Measurements from ENCODE around the gene IRF6. TPM values are rescaled to one million over a fixed set of nuclear protein-coding genes. Genes with fewer than 3 reads are reported as not detected.
A peak's percentile ranks its signal among the peaks of the same experiment; 100 is the strongest.

The IRF6 gene
- total and polyA plus RNA-seq, 2 experiments from 2014 or later, result 1.9 to 2.6 TPM

GRCh38 chr1:209767706-209768105 is 38.2 kb downstream of the IRF6 start:
- Histone ChIP-seq H3K27ac (no peak overlapping the region), H3K27me3 (no peaks in the 10 kb centered on the region), H3K9me3 (ENCODE audit: low read depth) (no peaks in the 10 kb centered on the region), H3K36me3 (no peaks in the 10 kb centered on the region), H3K4me1 (ENCODE audit: low read depth) (peaks cover 15% of the 10 kb centered on the region), H3K4me3 (no peak overlapping the region)
- no peak for DNase-seq (ENCODE audit: low read depth in 1 of 2, low spot score in 1 of 2)
- no peak for TF ChIP-seq CTCF (IDR thresholded peaks at IDR 0.05; ENCODE audit: low read depth, low read length)

- Histone ChIP-seq H3K27me3 (no peaks in the 10 kb centered on the region), H3K4me3 (no peak overlapping the region), H3K9me3 (ENCODE audit: low read depth) (no peaks in the 10 kb centered on the region)
Observed at GRCh38 chr1:209767096-209767495, 38.8 kb downstream of the IRF6 start.

GRCh38 chr1:209766051-209766450 is 39.9 kb downstream of the IRF6 start:
- no peak for TF ChIP-seq CTCF (IDR thresholded peaks at IDR 0.05; ENCODE audit: low read depth, low read length)
- Histone ChIP-seq H3K9me3 (ENCODE audit: low read depth) (no peaks in the 10 kb centered on the region), H3K27ac (no peak overlapping the region), H3K4me1 (ENCODE audit: low read depth) (peaks cover 15% of the 10 kb centered on the region), H3K27me3 (no peaks in the 10 kb centered on the region), H3K36me3 (no peaks in the 10 kb centered on the region), H3K4me3 (no peak overlapping the region)
- DNase-seq (ENCODE audit: low read depth in 1 of 2, low spot score in 1 of 2), result no peak

More at GRCh38 chr1:209767096-209767495, 38.8 kb downstream of the IRF6 start:
- Histone ChIP-seq H3K36me3 (no peaks in the 10 kb centered on the region), H3K4me1 (ENCODE audit: low read depth) (peaks cover 15% of the 10 kb centered on the region), H3K27ac (no peak overlapping the region)
- DNase-seq (ENCODE audit: low read depth in 1 of 2, low spot score in 1 of 2), result no peak
- no peak for TF ChIP-seq CTCF (IDR thresholded peaks at IDR 0.05; ENCODE audit: low read depth, low read length)

- Histone ChIP-seq H3K27me3 (no peaks in the 10 kb centered on the region), H3K36me3 (no peaks in the 10 kb centered on the region), H3K27ac (no peak overlapping the region), H3K9me3 (ENCODE audit: low read depth) (no peaks in the 10 kb centered on the region), H3K4me3 (no peak overlapping the region), H3K4me1 (ENCODE audit: low read depth) (peaks cover 5% of the 10 kb centered on the region)
- no peak for TF ChIP-seq CTCF (IDR thresholded peaks at IDR 0.05; ENCODE audit: low read depth, low read length)
- peak in 1 of 2 donors; percentile 15 for DNase-seq (ENCODE audit: low read depth in 1 of 2, low spot score in 1 of 2)
Observed at GRCh38 chr1:209761011-209761635, 44.8 kb downstream of the IRF6 start.

GRCh38 chr1:209759829-209760359 is 46.0 kb downstream of the IRF6 start:
- no peaks in the 10 kb centered on the region for H3K27me3 ChIP-seq
- no peak overlapping the region for H3K4me3 ChIP-seq
- TF ChIP-seq CTCF (IDR thresholded peaks at IDR 0.05; ENCODE audit: low read depth, low read length), result no peak
- no peak overlapping the region for H3K27ac ChIP-seq
- no peaks in the 10 kb centered on the region for H3K36me3 ChIP-seq
- H3K4me1 ChIP-seq (ENCODE audit: low read depth), result peaks cover 5% of the 10 kb centered on the region
- no peaks in the 10 kb centered on the region for H3K9me3 ChIP-seq (ENCODE audit: low read depth)
- no peak for DNase-seq (ENCODE audit: low read depth in 1 of 2, low spot score in 1 of 2)
